Stimulated activated CD8-positive, alpha-beta memory T cell treated with anti-CD3 and anti-CD28 coated beads, Interleukin-12 subunit alpha, Interleukin-12 subunit beta, amount 100 ng/mL, for 1 hour (primary cell): ENCODE data around the gene LYRM1.
"Not testable (repeated sequence)": the region's sequence is repeated elsewhere in the genome, so short reads cannot be mapped to it uniquely, and the experiment has no call there.

ENCODE experiments used
- DNase-seq: peaks from one replicate; pipeline ENCODE4 v3.0.0-alpha.2; 2020; ENCODE audit warnings: low read depth

Gene LYRM1

DNA sequence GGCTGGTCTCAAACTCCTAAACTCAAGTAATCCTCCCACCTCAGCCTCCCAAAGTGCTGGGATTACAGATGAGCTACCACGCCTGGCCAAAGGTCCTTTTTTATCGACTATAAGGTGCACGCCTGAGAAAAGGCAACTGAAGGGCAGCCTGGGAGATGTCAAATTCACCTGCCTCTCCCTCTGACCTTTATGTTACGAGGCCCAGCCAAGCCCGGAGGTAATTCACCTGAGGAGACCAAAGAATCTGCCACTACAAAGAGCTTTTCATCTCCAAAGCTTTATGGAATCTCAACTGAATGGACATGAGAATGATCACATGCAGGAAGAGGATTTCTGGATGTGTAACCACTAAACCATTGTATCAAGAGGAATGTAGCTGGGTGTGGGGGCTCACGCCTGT lies 37.2 kb downstream of the LYRM1 start:
- no peak for DNase-seq

DNA sequence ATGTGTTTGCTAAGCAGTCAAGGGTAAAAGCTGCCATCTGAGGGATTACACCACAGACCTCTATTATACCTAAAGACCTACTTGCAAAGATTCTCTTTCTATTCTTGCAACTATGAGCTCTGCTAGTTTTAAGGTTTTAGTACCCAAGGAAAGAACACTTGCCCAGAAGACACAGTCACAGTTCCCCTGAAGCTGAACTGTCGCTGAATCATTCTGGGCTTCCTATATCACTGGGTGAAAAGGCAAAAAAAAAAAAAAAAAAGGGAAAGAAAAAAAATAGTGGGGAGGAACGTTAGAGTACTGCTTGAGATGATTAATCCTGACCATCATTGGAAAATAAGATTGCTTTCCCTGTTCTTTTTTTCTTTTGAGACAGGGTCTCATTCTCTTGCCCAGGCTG lies 37.9 kb downstream of the LYRM1 start:
- no peak for DNase-seq

GRCh38 chr16:20939611-20940010 lies 39.0 kb downstream of the LYRM1 start:
- DNase-seq: no peak

GRCh38 chr16:20940871-20941635 lies 40.5 kb downstream of the LYRM1 start:
- DNase-seq: no peak

DNA sequence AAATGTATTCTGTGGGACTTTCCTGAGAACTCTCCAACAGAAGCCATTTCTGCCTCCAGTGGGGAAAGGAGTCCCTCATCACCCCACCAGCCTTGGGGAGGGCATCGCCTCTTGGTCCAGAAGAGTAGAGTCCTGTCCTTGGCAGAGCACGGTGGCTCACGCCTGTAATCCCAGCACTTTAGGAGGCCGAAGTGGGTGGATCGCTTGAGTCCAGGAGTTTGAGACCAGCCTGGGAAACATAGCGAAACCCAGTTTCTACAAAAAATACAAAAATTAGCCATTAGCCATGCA lies 41.0 kb downstream of the LYRM1 start:
- no peak for DNase-seq

DNA sequence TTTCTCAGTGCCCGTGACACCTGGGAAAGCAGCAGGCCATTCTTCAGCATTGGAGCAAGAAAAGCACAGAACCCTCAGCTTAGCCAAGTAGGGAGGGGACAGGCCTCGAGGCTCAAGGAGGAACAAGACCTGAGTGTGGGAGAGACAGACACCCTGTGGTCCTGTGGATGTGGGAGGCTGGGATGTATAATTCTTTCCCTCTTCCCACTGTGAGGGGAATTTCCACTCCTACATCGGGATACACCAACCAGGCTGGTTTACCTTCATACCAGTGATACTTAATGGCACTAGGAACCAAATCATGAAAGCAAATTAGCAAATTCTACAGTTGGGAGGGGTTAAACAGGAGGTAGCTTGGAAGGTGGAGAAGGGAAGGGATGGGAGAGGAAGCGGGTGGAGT lies 41.7 kb downstream of the LYRM1 start:
- no peak for DNase-seq

- no peak for DNase-seq
These were observed 44.4 kb downstream of the LYRM1 start for GRCh38 chr16:20944861-20945574.

- not testable (repeated sequence) for DNase-seq
These were observed 45.0 kb downstream of the LYRM1 start for GRCh38 chr16:20945575-20945875.

DNA sequence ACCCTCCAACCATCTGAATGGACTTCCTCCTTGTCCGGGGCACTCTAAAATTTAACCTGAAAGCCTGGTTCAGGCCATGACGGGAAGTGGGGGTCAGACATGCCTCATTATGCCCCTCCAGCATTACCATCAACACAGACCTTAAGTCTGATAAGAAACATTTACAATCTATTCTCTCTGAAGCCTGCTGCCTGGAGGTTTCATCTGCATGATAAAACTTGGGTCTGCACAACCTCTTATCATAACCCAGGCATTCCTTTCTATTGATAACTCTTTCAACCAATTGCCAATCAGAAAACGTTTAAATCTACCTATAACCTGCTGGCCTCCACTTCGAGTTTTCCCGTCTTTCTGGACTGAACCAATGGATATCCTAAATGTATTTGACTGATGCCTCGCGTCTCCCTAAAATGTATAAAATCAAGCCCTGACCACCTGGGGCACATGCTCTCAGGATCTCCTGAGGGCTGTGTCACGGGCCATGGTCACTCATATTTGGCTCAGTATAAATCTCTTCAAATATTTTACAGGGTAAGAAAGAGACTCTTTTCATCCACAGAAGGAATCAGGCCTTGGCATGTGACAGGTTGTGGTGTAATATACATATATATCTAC lies 45.6 kb downstream of the LYRM1 start:
- no peak for DNase-seq

DNA sequence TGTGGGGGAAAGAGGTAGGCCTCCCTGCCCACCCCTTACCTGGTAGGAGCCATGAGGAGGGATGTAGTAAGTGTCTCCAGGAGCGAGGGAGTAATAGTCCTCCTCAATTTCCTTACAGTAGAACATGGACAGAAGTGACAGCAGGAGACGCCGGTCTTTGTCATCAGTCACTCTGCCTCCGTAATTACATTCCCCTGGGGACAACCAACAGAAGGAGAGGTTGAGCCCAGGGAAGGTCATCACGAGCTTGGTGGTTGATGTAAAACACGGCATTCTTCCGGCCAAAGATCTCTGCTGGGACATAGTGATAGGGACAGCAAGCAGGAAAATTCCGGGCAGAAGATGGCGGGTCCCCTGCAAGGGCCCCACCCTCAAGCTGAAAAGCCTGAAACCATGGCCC lies 47.9 kb downstream of the LYRM1 start:
- no peak for DNase-seq

GRCh38 chr16:20949660-20950059 lies 49.1 kb downstream of the LYRM1 start:
- DNase-seq: no peak

GRCh38 chr16:20950294-20950693 lies 49.7 kb downstream of the LYRM1 start:
- DNase-seq: no peak

GRCh38 chr16:20952139-20952920 lies 51.8 kb downstream of the LYRM1 start:
- DNase-seq: no peak

DNA sequence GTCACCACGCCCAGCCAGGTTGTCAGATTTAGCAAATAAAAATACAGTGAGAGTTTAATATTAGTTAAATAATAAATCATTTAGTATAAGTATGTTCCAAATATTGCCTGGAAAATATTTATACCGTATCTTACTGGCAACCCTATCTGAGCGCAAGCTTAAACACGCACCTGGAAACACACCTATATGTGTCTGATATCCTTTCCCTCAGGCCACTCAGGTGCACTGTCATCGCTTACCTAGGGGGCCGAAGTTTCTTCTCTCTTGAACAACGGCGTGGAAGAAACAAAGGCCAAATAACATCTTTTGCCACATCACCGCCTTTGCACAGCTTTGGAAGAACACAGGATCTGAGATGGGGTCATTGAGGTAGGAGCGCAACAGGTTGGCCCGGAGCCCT lies 54.0 kb downstream of the LYRM1 start:
- DNase-seq: no peak

- no peak for DNase-seq
These were observed 55.7 kb downstream of the LYRM1 start for GRCh38 chr16:20956319-20956718.

GRCh38 chr16:20957153-20957552 lies 56.6 kb downstream of the LYRM1 start:
- DNase-seq: no peak

- no peak for DNase-seq
These were observed 60.3 kb downstream of the LYRM1 start for GRCh38 chr16:20960899-20961298.

- DNase-seq: no peak
These were observed 68.2 kb downstream of the LYRM1 start for GRCh38 chr16:20968765-20969164.

GRCh38 chr16:20969386-20969785 lies 68.8 kb downstream of the LYRM1 start:
- DNase-seq: no peak

DNA sequence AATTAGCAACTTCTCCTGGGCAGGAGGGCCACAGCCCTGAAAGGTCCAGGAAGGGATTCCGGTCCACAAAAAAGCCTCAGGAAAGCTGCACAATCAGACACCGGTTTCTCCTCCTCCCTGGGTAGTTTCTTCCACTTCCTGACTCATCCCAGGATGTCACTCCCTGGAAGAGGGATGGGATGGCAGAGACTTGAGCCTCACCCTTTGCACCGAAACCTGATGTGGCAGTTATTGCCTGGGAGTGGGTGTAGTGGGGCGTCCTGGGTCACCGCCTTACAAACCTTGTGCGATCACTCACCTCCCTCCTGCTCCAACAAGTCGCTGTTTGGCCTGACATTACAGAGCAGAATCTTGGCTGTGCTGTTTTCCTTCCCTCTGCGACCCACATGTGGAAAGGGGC lies 70.8 kb downstream of the LYRM1 start:
- no peak for DNase-seq

DNA sequence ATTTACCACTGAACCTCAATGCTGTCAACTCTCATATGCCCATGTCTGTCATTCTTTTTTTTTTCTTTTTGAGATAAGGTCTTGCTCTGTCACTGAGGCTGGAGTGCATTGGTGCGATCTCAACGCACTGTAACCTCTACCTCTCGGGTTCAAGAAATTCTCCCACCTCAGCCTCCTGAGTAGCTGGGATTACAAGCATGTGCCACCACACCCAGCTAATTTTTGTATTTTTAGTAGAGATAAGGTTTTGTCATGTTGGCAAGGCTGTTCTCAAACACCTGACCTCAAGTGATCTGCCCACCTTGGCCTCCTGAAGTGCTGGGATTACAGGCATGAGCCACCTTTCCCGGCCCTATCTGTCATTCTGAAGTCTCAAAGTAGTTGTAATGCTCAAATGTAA lies 72.6 kb downstream of the LYRM1 start:
- not testable (repeated sequence) for DNase-seq
